Duodenal mucosa (tissue), 2 donors: ENCODE results near the gene SPTAN1.
"Not testable (repeated sequence)": the region's sequence is repeated elsewhere in the genome, so short reads cannot be mapped to it uniquely, and the experiment has no call there.

ENCODE experiments used
- H3K27ac ChIP-seq: one replicate; pipeline ENCODE4 v1.7.0; 2013; ENCODE audit warnings: low read depth, low read length
- H3K27me3 ChIP-seq, 2 donors: one replicate each; pipeline ENCODE4 v1.7.0; 2013; ENCODE audit warnings: low read length in 2 of 2, control low read depth in 1 of 2; ENCODE audit not compliant: insufficient read depth in 2 of 2, control insufficient read depth in 1 of 2
- H3K36me3 ChIP-seq, 2 donors: one replicate each; pipeline ENCODE4 v1.7.0; 2013; ENCODE audit warnings: low read length in 2 of 2, control low read depth in 1 of 2; ENCODE audit not compliant: insufficient read depth in 2 of 2, control insufficient read depth in 1 of 2
- H3K4me1 ChIP-seq, 2 donors: one replicate each; pipeline ENCODE4 v1.7.0; 2013; ENCODE audit warnings: low read length in 2 of 2, control low read depth in 1 of 2; ENCODE audit not compliant: insufficient read depth in 2 of 2, control insufficient read depth in 1 of 2
- H3K4me3 ChIP-seq, 2 donors: one replicate each; pipeline ENCODE4 v1.7.0; 2013; ENCODE audit warnings: low read length in 2 of 2, low read depth in 1 of 2
- H3K9ac ChIP-seq, 2 donors: one replicate each; pipeline ENCODE4 v1.7.0; 2013; ENCODE audit warnings: low read length in 2 of 2, low read depth in 1 of 2
- H3K9me3 ChIP-seq, 2 donors: one replicate each; pipeline ENCODE4 v1.7.0; 2013; ENCODE audit warnings: low read length in 2 of 2, control low read depth in 1 of 2; ENCODE audit not compliant: control insufficient read depth in 1 of 2

The SPTAN1 gene

GRCh38 chr9:128568470-128569078 lies 16.2 kb downstream of the SPTAN1 start:
- H3K9ac ChIP-seq = no peak overlapping the region
- peaks cover 30 to 49% of the 10 kb centered on the region in 2 donors for H3K36me3 ChIP-seq
- no peaks in the 10 kb centered on the region for H3K27me3 ChIP-seq
- H3K27ac ChIP-seq = no peak overlapping the region
- H3K4me3 ChIP-seq = no peak overlapping the region
- peaks cover 0 to 5% of the 10 kb centered on the region in 2 donors for H3K4me1 ChIP-seq
- H3K9me3 ChIP-seq = no peaks in the 10 kb centered on the region

GRCh38 chr9:128575469-128575868 lies 23.1 kb downstream of the SPTAN1 start:
- no peak overlapping the region for H3K9ac ChIP-seq
- no peaks in the 10 kb centered on the region for H3K9me3 ChIP-seq
- peaks cover 11 to 14% of the 10 kb centered on the region in 2 donors for H3K4me1 ChIP-seq
- H3K36me3 ChIP-seq = peaks cover 59 to 81% of the 10 kb centered on the region in 2 donors
- no peak overlapping the region for H3K4me3 ChIP-seq
- H3K27ac ChIP-seq = no peak overlapping the region
- no peaks in the 10 kb centered on the region for H3K27me3 ChIP-seq

GRCh38 chr9:128575916-128576315 lies 23.5 kb downstream of the SPTAN1 start:
- Histone ChIP-seq H3K9me3 (no peaks in the 10 kb centered on the region), H3K36me3 (peaks cover 64 to 84% of the 10 kb centered on the region in 2 donors), H3K27ac (no peak overlapping the region)

GRCh38 chr9:128577206-128577605 lies 24.8 kb downstream of the SPTAN1 start:
- H3K36me3 ChIP-seq = peaks cover 73 to 89% of the 10 kb centered on the region in 2 donors
- H3K4me3 ChIP-seq = no peak overlapping the region
- H3K4me1 ChIP-seq = peaks cover 11 to 14% of the 10 kb centered on the region in 2 donors
- no peak overlapping the region for H3K27ac ChIP-seq
- H3K27me3 ChIP-seq = no peaks in the 10 kb centered on the region
- H3K9ac ChIP-seq = no peak overlapping the region
- no peaks in the 10 kb centered on the region for H3K9me3 ChIP-seq

More at GRCh38 chr9:128575916-128576315, 23.5 kb downstream of the SPTAN1 start:
- no peak overlapping the region for H3K4me3 ChIP-seq
- H3K9ac ChIP-seq = no peak overlapping the region
- peaks cover 11 to 14% of the 10 kb centered on the region in 2 donors for H3K4me1 ChIP-seq
- no peaks in the 10 kb centered on the region for H3K27me3 ChIP-seq

- H3K4me1 ChIP-seq = peaks cover 11 to 14% of the 10 kb centered on the region in 2 donors
- no peak overlapping the region for H3K4me3 ChIP-seq
- no peak overlapping the region for H3K9ac ChIP-seq
- peaks cover 85 to 94% of the 10 kb centered on the region in 2 donors for H3K36me3 ChIP-seq
- H3K27ac ChIP-seq = no peak overlapping the region
- H3K27me3 ChIP-seq = no peaks in the 10 kb centered on the region
- no peaks in the 10 kb centered on the region for H3K9me3 ChIP-seq
Observed at GRCh38 chr9:128579194-128579593, 26.8 kb downstream of the SPTAN1 start.

- peaks cover 84 to 96% of the 10 kb centered on the region in 2 donors for H3K36me3 ChIP-seq
- no peak overlapping the region for H3K9ac ChIP-seq
- H3K27me3 ChIP-seq = no peaks in the 10 kb centered on the region
- H3K4me3 ChIP-seq = no peak overlapping the region
- H3K27ac ChIP-seq = no peak overlapping the region
- peaks cover 2% of the 10 kb centered on the region in 2 donors for H3K4me1 ChIP-seq
- H3K9me3 ChIP-seq = no peaks in the 10 kb centered on the region
Observed at GRCh38 chr9:128580731-128581130, 28.3 kb downstream of the SPTAN1 start.

- H3K9ac ChIP-seq, H3K27me3 ChIP-seq, H3K9me3 ChIP-seq, H3K27ac ChIP-seq, H3K4me1 ChIP-seq, H3K4me3 ChIP-seq: not testable (repeated sequence)
- peaks cover 74 to 91% of the 10 kb centered on the region in 2 donors for H3K36me3 ChIP-seq
Observed at GRCh38 chr9:128585155-128585554, 32.8 kb downstream of the SPTAN1 start.

- H3K9ac ChIP-seq, H3K27ac ChIP-seq, H3K9me3 ChIP-seq, H3K4me3 ChIP-seq, H3K27me3 ChIP-seq, H3K4me1 ChIP-seq: not testable (repeated sequence)
- peaks cover 70 to 90% of the 10 kb centered on the region in 2 donors for H3K36me3 ChIP-seq
Observed at GRCh38 chr9:128586934-128587333, 34.5 kb downstream of the SPTAN1 start.

- Histone ChIP-seq H3K9ac (no peak overlapping the region), H3K4me3 (no peak overlapping the region), H3K4me1 (peaks cover 0 to 5% of the 10 kb centered on the region in 2 donors), H3K27me3 (no peaks in the 10 kb centered on the region), H3K27ac (no peak overlapping the region), H3K9me3 (no peaks in the 10 kb centered on the region), H3K36me3 (peaks cover 66 to 90% of the 10 kb centered on the region in 2 donors)
Observed at GRCh38 chr9:128587453-128587852, 35.1 kb downstream of the SPTAN1 start.

GRCh38 chr9:128588581-128589233 lies 36.3 kb downstream of the SPTAN1 start:
- H3K4me1 ChIP-seq = peaks cover 0 to 5% of the 10 kb centered on the region in 2 donors
- H3K36me3 ChIP-seq = peaks cover 60 to 89% of the 10 kb centered on the region in 2 donors
- H3K4me3 ChIP-seq = no peak overlapping the region
- H3K9me3 ChIP-seq = no peaks in the 10 kb centered on the region
- H3K27ac ChIP-seq = no peak overlapping the region
- no peaks in the 10 kb centered on the region for H3K27me3 ChIP-seq
- no peak overlapping the region for H3K9ac ChIP-seq
